ENCODE data around the gene TBC1D1.

DNA sequence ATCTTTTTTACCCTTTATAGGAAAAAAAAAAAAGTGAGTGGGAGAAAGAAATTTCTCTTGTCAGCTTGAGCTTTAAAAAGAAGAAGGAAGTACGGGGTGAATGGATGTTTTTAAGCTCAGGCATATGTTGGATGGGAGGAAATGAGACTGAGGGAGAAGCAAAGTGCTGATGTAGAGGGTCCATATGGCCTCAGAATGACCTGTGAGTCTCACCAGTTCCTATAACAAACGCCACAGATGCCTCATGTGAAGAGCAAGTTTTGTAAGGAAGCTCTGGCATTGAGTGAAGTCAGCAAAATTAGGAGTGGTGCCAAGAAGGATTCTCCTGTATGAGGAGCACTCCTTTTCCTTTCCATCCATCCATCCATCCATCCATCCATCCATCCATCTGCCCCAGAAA, 283.9 kb downstream of the TBC1D1 start:
- TF ChIP-seq, protein P1, sequence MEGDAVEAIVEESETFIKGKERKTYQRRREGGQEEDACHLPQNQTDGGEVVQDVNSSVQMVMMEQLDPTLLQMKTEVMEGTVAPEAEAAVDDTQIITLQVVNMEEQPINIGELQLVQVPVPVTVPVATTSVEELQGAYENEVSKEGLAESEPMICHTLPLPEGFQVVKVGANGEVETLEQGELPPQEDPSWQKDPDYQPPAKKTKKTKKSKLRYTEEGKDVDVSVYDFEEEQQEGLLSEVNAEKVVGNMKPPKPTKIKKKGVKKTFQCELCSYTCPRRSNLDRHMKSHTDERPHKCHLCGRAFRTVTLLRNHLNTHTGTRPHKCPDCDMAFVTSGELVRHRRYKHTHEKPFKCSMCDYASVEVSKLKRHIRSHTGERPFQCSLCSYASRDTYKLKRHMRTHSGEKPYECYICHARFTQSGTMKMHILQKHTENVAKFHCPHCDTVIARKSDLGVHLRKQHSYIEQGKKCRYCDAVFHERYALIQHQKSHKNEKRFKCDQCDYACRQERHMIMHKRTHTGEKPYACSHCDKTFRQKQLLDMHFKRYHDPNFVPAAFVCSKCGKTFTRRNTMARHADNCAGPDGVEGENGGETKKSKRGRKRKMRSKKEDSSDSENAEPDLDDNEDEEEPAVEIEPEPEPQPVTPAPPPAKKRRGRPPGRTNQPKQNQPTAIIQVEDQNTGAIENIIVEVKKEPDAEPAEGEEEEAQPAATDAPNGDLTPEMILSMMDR (IDR thresholded peaks at IDR 0.05) = no peak
- no peak for TF ChIP-seq POLR2A (IDR thresholded peaks at IDR 0.05)

Measured in vagina (tissue), 2 donors.